ENCODE measurements around the gene GNAS.
"Not testable (repeated sequence)": the region's sequence is repeated elsewhere in the genome, so short reads cannot be mapped to it uniquely, and the experiment has no call there.

GNAS gene

GRCh38 chr20:58927490-58928061, 75.1 kb downstream of the GNAS start:
- DNase-seq (ENCODE audit: low spot score), result no peak

DNA sequence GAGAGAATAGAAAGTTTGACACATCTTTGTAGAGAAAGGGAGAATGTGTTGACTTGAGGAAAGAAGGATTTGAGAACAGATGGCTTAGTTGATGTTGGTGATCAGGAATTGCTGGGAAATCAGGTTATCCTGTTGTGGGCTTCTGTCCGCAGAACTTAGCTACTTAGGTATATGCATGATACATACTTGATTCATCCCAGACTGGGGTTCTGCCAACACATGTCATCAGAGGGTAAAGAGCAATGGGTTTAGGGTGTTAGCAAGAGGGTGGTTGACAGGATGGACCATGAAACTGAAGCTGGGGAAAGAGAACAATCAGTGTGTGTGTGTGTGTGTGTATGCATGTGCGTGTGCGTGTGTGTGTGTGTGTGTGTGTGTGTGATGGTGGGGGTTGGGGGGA, 78.0 kb downstream of the GNAS start:
- no peak for DNase-seq (ENCODE audit: low spot score)

DNA sequence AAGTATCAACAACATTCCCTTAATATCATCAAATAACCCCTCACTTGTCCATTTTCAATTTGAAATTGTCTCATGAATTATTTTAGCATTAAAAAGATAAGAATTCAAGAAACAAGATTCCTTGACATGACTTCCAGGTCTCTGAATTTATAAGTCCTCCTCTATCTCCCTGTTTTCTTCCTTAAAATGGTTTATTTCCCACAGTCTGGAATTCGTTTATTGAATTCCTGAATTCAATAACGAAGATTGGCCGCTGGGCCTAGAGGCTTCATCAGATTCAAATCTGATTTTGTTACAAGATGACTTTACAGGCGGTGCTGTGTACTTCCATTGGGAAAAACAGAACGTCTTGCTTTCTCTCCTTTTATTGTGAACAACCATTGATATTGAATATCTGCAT, 79.7 kb downstream of the GNAS start:
- no peak for DNase-seq (ENCODE audit: low spot score)

- DNase-seq (ENCODE audit: low spot score), result no peak
Observed at GRCh38 chr20:58938078-58938477, 85.6 kb downstream of the GNAS start.

DNA sequence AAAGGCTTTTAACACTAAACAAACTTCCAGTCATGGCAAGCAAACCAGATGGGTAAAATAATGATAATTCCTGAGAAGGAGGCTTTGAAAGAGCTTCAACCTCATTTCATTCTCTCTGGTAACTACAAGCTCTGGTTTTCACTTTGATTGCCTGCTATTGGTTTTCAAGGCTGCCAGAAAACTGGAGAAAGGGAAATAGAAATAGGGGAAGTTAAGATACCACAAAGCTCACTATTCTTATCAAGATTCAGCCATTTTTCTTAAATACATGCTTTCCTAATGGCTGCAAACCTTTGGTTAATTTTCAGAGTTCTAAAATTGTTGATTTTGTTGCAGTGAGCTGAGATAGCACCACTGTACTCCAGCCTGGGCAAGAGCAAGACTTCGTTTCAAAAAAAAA, 86.0 kb downstream of the GNAS start:
- no peak for DNase-seq (ENCODE audit: low spot score)

DNA sequence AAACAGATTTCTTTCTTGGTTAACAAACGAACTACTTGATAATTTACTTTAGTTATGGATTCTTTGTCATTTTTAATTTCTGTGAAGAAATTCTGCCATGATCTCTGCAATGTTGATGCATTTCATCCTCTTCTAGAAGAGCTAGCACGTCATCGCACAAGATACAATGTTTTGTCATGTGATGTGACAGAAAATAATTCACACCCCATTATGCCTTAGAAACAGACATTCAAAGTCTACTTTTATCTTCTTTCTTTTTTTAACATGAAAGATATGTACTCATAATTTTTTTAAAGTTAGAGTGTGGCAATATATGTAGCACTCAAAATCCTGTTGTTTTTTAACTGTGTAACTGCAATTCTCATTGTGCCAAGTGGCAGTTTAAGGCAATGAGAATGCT, 89.0 kb downstream of the GNAS start:
- no peak for DNase-seq (ENCODE audit: low spot score)

DNA sequence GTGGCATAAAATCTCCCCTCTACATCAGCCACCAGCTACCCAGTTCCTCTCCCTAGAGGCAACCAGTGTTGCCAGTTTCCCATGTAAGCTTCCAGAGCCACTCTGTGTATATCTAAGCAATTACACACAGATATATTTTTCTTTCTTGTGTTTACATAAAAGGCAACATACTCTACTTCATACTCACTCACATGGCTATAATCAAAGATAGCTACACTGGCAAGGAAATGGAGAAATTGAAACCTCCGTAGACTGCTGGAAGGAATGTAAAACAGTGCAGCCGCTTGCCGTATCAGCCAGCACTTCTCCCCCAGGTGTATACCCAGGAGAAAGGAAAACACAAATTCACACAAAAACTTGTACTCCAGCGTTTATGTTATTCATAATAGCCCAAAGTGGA, 90.0 kb downstream of the GNAS start:
- DNase-seq (ENCODE audit: low spot score), result no peak

- DNase-seq (ENCODE audit: low spot score), result no peak
Observed at GRCh38 chr20:58944610-58945009, 92.1 kb downstream of the GNAS start.

DNA sequence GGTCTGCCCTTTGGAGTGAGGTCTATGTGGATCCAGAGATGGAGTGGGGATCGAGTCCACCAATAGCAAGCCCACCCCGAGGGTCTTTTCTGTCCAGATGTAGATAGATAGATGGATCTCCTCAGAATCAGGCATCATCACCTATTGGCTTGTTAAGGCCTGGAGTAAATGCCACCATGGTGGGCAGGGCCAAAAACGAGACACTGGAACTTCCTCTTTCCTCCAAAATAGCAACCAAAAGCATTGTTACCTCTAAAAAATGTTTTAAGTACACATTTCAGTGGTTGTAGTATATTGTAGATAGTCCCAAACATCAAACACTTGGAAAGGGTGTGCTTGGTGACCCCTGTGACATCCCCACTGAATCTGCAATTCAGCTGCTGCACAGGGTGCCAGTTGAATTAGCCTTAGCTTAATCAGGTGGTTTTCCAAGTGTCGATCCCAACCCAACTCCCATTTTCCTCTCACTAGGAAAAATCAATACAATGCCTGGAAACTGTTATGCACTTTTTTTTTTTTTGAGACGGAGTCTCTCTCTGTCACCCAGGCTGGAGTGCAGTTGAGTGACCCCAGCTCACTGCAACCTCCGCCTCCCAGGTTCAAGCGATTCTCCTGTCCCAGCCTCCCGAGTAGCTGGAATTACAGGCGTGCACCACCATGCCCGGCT, 93.6 kb downstream of the GNAS start:
- no peak for DNase-seq (ENCODE audit: low spot score)

DNA sequence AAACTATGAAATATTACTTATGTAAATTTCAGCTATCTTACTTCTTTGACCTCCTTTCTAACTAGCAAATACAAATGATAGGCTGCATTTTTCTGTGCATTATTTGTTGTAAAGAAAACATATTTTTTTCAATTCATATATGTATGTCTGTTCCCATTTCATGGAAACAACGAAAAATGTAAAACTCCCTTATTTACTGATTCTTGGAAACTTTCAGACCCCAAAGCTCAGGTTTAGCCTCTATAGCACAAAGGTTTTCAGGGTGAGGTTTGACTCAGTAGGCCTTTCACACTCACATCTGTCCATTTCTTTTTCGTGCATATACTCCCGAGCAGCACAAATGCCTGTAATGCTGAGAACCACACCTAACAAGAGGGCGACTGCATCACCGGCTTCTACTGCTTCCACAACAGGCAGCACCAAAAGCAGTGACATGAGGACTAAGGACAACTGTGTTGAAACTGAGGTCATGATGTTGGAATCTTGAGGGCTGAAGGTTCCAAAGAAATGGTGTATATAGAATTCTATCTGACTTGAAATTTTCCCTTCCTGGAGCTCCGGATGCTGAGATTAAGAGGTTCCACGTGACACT, 95.4 kb downstream of the GNAS start:
- DNase-seq (ENCODE audit: low spot score), result not testable (repeated sequence)

DNA sequence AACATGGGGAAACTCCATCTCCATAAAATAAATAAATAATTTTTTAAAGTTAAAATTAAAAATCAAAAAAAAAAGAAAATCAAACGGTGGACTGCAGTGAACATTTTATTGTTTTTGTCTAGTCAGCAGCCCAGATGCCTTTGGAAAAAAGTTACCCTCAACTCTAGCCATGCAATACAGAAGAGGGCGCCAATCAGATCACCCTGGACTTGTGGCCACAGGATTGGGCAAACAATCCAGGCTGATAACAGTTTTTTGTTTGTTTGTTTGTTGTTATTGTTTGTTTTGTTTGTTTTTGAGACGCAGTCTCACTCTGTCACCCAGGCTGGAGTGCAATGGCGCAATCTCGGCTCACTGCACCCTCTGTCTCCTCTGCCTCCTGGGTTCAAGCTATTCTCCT, 98.1 kb downstream of the GNAS start:
- no peak for DNase-seq (ENCODE audit: low spot score)

DNA sequence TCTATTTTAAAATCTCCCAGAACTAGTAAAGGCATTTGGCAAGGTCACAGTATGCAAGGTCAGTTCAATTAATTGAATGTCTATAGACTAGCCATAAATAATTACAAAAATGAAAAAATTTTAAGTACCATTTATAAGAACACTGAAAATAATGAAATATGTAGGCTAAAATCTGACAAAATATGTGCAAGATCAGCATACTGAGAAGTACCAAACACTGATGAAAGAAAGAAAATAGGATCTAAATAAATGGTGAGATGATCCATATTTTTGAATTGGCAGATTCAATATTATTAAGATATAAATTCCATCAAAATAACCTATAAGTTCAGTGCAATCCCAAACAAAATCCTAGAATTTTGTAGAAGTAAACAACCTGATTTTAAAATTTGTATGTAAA, 100.5 kb downstream of the GNAS start:
- no peak for DNase-seq (ENCODE audit: low spot score)

GRCh38 chr20:58956078-58956477, 103.6 kb downstream of the GNAS start:
- DNase-seq (ENCODE audit: low spot score), result no peak

GRCh38 chr20:58959652-58960051, 107.1 kb downstream of the GNAS start:
- DNase-seq (ENCODE audit: low spot score), result no peak
